CD4-positive, alpha-beta T cell treated with Interleukin-15 for 4 hours (primary cell): ENCODE measurements around the gene SNTG2.
A peak's percentile ranks its signal among the peaks of the same experiment; 100 is the strongest.
"Not testable (repeated sequence)": the region's sequence is repeated elsewhere in the genome, so short reads cannot be mapped to it uniquely, and the experiment has no call there.

Source experiments
- DNase-seq: peaks from one replicate; pipeline ENCODE4 v3.0.0-alpha.2; 2020; ENCODE audit warnings: low spot score

Gene SNTG2

GRCh38 chr2:950080-950966, at the start of gene SNTG2:
TSS of gene SNTG2 (plus strand) at chr2:950849. CDS start at chr2:950997, 148 bp downstream.
- DNase-seq: peak; percentile 19

DNA sequence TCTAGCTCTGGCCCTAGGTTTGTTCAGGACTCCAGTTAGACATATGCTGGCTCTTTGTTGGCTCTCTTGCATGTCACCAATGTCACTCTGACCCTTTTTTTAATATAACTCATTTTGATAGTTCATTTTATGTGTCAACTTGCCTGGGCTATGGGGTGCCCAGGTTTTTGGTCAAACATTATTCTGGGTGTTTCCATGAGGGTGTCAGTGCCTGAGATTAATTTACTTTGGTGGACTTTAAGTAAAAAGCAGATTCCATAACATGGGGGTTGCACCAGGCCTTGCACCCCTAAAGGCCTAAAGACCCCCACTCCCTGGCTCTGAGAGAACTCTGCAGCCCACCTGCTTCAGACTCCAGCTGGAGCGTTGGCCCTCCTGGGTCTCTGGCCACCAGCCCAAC, 48.1 kb upstream of the SNTG2 start:
- no peak for DNase-seq

GRCh38 chr2:903223-903900, 47.3 kb upstream of the SNTG2 start:
- no peak for DNase-seq

GRCh38 chr2:904246-905024, 46.2 kb upstream of the SNTG2 start:
- DNase-seq: no peak

GRCh38 chr2:905091-905832, 45.4 kb upstream of the SNTG2 start:
- DNase-seq: no peak

DNA sequence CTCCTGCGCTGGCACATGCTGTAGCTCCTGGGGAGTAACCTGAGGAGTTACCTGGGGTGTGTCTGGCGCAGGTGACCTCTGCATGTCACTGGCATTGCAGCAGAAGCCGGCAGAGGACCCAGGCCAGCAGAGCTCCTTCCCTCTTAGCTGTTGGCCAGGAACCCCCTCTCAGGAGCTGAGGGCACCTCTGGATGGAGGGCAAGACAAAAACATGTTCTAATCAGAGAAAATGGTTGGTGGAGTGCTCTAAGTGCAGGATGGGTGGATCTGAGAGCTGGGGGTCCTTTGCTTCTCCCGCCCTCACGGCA, 44.9 kb upstream of the SNTG2 start:
- no peak for DNase-seq

- no peak for DNase-seq
Observed at GRCh38 chr2:907706-908105, 42.9 kb upstream of the SNTG2 start.

DNA sequence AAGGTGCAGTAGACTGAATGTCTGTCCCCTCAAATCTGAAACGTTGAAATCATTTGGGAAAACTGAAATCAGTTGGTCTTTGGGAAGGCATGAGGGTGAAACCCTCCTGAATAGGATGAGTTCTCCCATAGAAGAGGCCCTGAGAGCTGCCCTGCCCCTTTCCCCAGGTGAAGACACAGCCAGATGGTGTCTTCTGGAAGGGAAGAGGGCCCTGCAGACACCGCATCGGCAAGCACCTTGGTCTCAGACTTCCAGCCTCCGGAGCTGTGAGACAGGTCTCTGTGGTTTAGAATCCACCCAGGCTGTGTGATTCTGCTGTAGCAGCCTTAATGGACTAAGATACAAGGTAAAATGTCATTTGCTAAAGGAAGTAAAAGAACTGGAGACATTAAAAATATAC, 42.1 kb upstream of the SNTG2 start:
- DNase-seq: no peak

DNA sequence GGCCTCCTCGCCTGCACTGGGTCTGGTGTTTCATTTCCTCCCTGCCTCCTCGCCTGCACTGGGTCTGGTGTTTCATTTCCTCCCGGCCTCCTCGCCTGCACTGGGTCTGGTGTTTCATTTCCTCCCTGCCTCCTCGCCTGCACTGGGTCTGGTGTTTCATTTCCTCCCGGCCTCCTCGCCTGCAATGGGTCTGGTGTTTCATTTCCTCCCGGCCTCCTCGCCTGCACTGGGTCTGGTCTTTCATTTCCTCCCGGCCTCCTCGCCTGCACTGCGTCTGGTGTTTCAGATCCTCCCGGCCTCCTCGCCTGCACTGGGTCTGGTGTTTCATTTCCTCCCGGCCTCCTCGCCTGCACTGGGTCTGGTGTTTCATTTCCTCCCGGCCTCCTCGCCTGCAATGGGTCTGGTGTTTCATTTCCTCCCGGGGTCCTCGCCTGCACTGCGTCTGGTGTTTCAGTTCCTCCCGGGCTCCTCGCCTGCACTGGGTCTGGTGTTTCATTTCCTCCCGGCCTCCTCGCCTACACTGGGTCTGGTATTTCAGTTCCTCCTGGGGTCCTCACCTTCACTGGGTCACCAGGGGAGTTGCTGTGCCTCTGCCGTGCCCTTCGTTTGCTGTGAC, 40.8 kb upstream of the SNTG2 start:
- DNase-seq: not testable (repeated sequence)

DNA sequence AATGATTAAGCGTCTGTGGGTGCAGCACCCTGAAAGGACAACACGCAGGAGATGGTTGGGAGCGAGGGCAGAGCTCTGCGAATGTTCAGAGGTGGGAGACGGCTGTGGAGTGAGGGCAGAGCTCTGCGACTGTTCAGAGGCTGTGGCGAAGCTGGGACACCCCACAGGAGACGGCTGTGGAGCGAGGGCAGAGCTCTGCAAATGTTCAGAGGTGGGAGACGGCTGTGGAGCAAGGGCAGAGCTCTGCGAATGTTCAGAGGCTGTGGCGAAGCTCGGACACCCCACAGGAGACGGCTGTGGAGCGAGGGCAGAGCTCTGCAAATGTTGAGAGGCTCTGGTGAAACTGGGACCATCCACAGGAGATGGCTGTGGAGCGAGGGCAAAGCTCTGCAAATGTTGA, 40.0 kb upstream of the SNTG2 start:
- DNase-seq: no peak

DNA sequence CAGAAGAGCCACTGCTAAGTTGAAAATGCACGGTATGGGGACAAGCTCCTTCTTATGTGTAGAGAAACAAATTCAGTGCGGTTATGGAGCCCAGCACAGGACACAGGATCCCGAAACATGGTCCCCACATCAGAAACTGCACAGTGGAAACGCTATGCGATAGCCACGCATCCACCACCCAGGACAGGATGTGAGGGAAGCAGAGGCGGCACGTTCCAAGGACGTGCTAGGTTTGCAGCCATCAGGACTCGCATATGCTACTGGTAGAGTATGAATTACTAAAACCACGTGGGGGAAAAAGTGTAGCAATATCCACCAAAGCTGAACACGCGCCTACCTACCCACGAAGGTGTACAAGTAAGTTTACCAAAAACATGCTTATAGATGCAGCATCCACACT, 34.7 kb upstream of the SNTG2 start:
- DNase-seq: no peak

DNA sequence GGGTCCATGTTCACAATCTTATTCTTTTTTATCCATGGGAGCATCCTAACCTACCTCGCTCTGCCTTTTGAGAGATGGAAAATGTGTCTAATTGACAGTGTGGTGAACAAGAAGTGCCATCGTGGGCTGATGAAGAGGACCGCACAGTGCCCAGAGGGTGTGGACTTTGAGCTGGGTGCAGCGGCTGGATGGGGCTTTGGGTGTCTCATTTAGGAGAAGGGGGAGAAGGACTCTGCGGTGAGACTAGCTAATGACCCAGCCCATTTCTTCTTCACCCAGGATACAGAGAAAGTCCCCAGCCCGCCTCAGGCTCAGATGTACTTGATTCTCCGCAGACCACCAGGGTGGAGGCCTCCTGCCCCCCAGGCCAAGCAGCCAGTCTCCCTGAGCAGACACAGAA, 33.7 kb upstream of the SNTG2 start:
- no peak for DNase-seq

- DNase-seq: no peak
Observed at GRCh38 chr2:919672-920071, 31.0 kb upstream of the SNTG2 start.

GRCh38 chr2:920573-920972, 30.1 kb upstream of the SNTG2 start:
- no peak for DNase-seq

- no peak for DNase-seq
Observed at GRCh38 chr2:920999-921398, 29.6 kb upstream of the SNTG2 start.

- no peak for DNase-seq
Observed at GRCh38 chr2:922185-922584, 28.5 kb upstream of the SNTG2 start.

GRCh38 chr2:923832-924601, 26.6 kb upstream of the SNTG2 start:
- DNase-seq: no peak

DNA sequence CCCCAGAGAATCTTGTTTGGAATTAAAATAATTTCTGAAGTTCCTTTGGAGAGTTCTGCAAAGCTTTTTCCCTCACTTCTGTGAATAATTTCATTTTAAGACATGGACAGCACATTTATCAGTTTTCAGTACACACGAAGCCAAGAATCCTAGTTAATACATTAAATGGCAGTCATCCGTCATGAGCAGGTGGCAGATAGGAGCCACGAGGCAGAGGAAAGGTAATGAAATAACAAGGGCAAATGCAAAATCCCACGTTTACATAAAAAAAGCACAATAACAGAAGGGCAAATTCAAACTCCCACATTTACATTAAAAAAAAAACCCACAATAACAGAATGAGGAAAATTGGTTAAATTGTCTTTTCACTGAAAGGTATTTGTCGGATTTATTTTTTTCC, 25.9 kb upstream of the SNTG2 start:
- DNase-seq: no peak

DNA sequence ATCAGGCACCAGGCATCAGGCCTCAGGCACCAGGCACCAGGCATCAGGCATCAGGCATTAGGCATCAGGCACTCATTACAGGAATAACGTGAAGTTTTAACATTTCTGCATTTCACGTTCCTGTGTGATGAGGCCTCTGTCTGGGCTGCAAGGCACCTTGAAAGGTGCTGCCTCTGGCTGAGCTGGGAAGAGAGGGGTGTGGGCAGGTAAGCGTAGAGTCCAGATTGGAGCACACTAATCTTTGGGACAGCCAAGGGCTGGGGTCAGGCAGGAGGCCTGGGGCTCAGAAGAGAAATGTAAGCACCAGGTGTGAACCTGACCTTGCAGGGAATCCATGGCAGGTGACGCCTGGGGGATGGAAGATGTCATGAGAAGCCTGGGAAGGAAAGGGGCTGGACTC, 25.3 kb upstream of the SNTG2 start:
- DNase-seq: no peak

- no peak for DNase-seq
Observed at GRCh38 chr2:925711-926110, 24.9 kb upstream of the SNTG2 start.

DNA sequence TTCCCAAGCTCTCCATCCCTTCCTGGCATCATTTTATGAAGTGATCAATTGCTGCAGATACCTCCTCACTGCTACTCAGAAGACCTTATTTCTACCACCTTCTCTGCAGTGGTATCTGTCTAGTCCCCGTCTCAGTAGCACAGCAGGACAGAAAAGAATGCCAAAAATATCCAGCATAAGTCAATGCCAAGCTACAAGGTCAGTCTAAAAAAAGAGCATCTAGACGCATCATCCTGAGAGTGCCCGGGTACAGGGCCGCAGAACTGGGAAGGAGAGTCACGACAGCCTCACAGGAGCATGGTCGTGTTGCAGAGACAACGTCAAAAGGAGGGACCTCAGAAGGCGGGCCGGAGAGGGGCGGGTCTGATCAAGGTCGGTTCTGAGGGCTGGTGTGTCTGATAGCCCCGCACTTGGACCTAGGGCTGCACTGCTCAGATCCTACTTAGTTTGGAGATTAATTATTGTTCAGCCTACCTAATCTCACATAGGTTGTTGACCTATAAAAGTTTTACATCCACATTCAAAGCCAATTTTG, 24.3 kb upstream of the SNTG2 start:
- DNase-seq: no peak
